K562 (cell line): ENCODE measurements around the gene SLAMF6. TPM values are rescaled to one million over a fixed set of nuclear protein-coding genes. Genes with fewer than 3 reads are reported as not detected.

Experiments
- ATF2 ChIP-seq: sonication (generic); formaldehyde crosslinking; IDR thresholded peaks from 2 replicates; pipeline ENCODE4 v1.8.1; 2022; ENCODE audit warnings: missing genetic modification reagents
- ATF6 ChIP-seq: sonication (generic); formaldehyde crosslinking; IDR thresholded peaks from 2 replicates; pipeline ENCODE4 v1.4.0; 2020; ENCODE audit warnings: mild to moderate bottlenecking, missing genetic modification reagents
- CLOCK ChIP-seq: fragments of 250-450 bp; sonication (Bioruptor Pico); IDR thresholded peaks from 2 replicates; pipeline ENCODE4 v1.4.0; 2020; ENCODE audit warnings: mild to moderate bottlenecking, moderate library complexity, borderline replicate concordance
- HMGXB4 ChIP-seq: sonication (generic); formaldehyde crosslinking; IDR thresholded peaks from 2 replicates; pipeline ENCODE4 v1.8.1; 2023; ENCODE audit warnings: mild to moderate bottlenecking, missing genetic modification reagents
- NEUROD1 ChIP-seq: fragments of 150-350 bp; IDR thresholded peaks from 2 replicates; pipeline ENCODE4 v1.6.1; 2014; ENCODE audit warnings: borderline replicate concordance, low read length, low read depth; ENCODE audit not compliant: partially characterized antibody
- NR2F6 ChIP-seq: fragments of 450-650 bp; formaldehyde crosslinking; IDR thresholded peaks from 2 replicates; pipeline ENCODE4 v1.4.0; 2020; ENCODE audit warnings: mild to moderate bottlenecking
- RCOR1 ChIP-seq, 2 experiments: IDR thresholded peaks; 2 replicates each; pipeline ENCODE4 v1.6.1; 2012; ENCODE audit warnings: low read depth in 2 of 2, low read length in 2 of 2, borderline replicate concordance in 1 of 2, improper control_type of control experiment in 1 of 2
- SMAD2 ChIP-seq: fragments of 150-350 bp; IDR thresholded peaks from 2 replicates; pipeline ENCODE4 v1.6.1; 2014; ENCODE audit warnings: low read depth, mild to moderate bottlenecking, low read length
- SNAPC5 ChIP-seq: fragments of 250-450 bp; sonication (Bioruptor Pico); IDR thresholded peaks from 2 replicates; pipeline ENCODE4 v1.8.0; 2021; ENCODE audit warnings: moderate library complexity, mild to moderate bottlenecking, inconsistent platforms
- USF2 ChIP-seq: sonication (generic); formaldehyde crosslinking; IDR thresholded peaks from 2 replicates; pipeline ENCODE4 v1.5.0; 2020; ENCODE audit warnings: missing genetic modification reagents
- ZNF512 ChIP-seq: IDR thresholded peaks from 2 replicates; pipeline ENCODE4 v1.6.1; 2016; ENCODE audit warnings: missing genetic modification characterization, missing compliant biosample characterization
- polyA plus RNA-seq, 8 experiments: library from polyadenylated mRNA; depleted of rRNA in 4 of 8; stranded (reverse) in 5 of 8; unstranded in 3 of 8; fragments of >200 nt; fragmentation: Nextera tagmentation in 2 of 8; fragmentation: Illumina TruSeq in 1 of 8; extraction: Ambion mirVana in 2 of 8; extraction: Trizol in 1 of 8; gene quantifications; 2 replicates each; pipeline versions ENCODE4 v1.2.1 to v1.2.3, GENCODE V29; 2011 to 2014; ENCODE audit warnings: inconsistent platforms in 1 of 8, missing spikeins in 1 of 8
- total RNA-seq, 7 experiments: library from RNA; depleted of rRNA in 6 of 7; stranded (reverse); fragments of >200 nt in 6 of 7; fragmentation: Illumina TruSeq in 2 of 7; extraction: Trizol in 2 of 7; gene quantifications; 2 replicates each; pipeline versions ENCODE4 v1.2.1 to v1.2.3, GENCODE V29; 2011 to 2021; ENCODE audit warnings: low replicate concordance in 1 of 7

The SLAMF6 gene
- total and polyA plus RNA-seq, 9 of the 15 experiments (the other 6 are each of a cell fraction or from before 2014, with no cell fraction given): 0.56 to 4.8 (median 1.1) TPM

GRCh38 chr1:160548960-160549664, 26.1 kb upstream of the SLAMF6 start (continued):
- TF ChIP-seq SMAD2 (no peak), SNAPC5 (no peak), RCOR1 (IDR thresholded peaks at IDR 0.05; ENCODE audit: borderline replicate concordance in 1 of 2, low read depth in 2 of 2, low read length in 2 of 2) (no peak), HMGXB4 (CRISPR knock-in tag) (no peak), NEUROD1 (no peak), ATF2 (CRISPR knock-in tag) (no peak), USF2 (no peak), NR2F6 (CRISPR knock-in tag) (no peak), ZNF512 (tag) (no peak), CLOCK (CRISPR knock-in tag) (no peak), ATF6 (CRISPR knock-in tag) (no peak)
